GM12874 (cell line): ENCODE results near the gene RUNX1.

ENCODE experiments used
- TF ChIP-seq, protein P1 (sequence below): IDR thresholded peaks from 2 replicates; pipeline ENCODE4 v1.5.1; 2011; ENCODE audit warnings: low read depth, mild to moderate bottlenecking, control low read depth, low read length, moderate library complexity; ENCODE audit not compliant: insufficient read depth

Gene RUNX1

DNA sequence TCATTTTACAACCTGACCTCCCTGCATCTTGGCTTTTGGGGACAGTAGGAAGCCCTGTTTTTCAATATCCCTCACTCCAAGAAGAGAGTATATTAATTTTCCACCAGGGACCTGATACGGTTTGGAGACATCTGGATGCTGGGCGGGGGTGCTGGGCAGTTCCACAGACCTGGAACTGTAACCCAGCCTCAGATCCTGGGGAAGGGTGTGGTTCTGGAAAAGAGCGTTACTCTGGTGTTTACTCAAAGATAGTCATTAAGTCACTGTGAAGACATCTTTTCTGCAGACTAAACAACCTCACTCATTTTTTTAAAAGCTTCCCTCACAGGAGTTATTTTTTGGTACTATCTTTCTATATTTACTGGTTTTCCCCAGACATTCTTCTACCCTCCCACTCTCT lies 190.5 kb downstream of the RUNX1 start:
- TF ChIP-seq, protein P1, sequence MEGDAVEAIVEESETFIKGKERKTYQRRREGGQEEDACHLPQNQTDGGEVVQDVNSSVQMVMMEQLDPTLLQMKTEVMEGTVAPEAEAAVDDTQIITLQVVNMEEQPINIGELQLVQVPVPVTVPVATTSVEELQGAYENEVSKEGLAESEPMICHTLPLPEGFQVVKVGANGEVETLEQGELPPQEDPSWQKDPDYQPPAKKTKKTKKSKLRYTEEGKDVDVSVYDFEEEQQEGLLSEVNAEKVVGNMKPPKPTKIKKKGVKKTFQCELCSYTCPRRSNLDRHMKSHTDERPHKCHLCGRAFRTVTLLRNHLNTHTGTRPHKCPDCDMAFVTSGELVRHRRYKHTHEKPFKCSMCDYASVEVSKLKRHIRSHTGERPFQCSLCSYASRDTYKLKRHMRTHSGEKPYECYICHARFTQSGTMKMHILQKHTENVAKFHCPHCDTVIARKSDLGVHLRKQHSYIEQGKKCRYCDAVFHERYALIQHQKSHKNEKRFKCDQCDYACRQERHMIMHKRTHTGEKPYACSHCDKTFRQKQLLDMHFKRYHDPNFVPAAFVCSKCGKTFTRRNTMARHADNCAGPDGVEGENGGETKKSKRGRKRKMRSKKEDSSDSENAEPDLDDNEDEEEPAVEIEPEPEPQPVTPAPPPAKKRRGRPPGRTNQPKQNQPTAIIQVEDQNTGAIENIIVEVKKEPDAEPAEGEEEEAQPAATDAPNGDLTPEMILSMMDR, result no peak

DNA sequence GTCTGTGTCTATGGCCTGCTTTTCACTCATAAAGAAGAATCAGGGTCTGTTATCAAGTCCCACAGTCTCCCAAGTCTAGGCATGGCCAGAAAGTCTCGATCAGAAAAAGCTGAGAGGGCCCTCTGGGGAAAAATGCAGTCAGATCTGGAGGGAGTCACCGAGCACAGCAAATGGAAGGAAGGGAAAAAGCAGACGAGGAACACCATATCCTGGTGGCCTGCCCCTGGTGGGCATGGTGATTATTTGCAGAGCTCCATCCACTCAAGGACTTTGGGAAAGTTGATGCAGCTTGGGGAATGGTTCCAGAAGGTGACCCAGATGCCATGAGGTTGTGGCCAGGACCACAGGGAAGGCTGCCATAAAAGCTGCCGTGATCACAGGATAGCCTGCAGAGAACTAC lies 191.2 kb downstream of the RUNX1 start:
- TF ChIP-seq, protein P1, result peak; percentile 13; the same call in 1 of the 2 replicates

DNA sequence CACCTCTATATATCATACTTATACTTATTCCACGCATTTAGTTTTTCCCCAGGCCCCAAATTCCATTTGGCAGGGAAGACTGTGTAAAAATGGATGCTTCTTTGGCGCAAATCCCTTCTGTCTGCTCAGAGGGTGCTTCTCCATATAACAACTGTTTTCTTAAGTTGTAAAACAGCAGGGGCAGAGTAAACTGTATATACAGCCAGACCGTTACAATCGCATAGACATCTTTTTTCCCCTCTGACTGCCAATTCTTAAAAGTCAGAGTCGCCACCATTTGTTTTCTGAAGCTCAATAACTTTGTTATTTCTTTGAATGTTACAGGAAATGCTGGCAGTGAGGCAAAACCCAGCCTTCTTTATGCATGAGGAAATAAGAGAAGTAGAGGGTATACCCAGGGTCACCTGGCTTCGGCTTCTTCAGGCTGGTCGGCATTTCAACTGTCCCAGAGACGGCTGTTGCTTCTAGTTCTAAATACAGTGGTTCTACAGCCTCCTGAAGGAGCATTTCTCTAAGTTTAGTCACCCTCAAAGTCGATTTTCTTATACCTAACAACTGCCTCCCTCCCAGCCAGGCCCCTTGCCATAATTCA lies 191.9 kb downstream of the RUNX1 start:
- TF ChIP-seq, protein P1, result no peak

DNA sequence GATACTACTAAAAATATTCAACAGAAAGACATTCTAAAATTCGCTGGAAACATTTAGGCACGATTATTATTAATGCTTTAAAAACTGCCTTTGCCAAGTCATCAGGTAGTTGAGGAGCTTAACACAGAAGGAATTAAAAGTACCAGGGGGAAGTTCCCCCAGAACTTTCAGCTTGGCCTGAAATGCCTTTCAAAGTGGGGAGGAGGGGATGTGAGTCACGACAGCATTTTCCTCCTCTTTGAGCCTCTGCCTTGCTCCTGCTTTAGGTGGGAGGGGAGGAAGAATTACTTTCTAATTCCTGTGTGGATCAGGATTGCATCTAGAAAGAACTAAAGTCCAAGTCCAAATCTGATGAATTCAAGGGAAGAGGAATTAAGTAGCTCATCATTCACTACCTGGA lies 196.7 kb downstream of the RUNX1 start:
- TF ChIP-seq, protein P1, result no peak

DNA sequence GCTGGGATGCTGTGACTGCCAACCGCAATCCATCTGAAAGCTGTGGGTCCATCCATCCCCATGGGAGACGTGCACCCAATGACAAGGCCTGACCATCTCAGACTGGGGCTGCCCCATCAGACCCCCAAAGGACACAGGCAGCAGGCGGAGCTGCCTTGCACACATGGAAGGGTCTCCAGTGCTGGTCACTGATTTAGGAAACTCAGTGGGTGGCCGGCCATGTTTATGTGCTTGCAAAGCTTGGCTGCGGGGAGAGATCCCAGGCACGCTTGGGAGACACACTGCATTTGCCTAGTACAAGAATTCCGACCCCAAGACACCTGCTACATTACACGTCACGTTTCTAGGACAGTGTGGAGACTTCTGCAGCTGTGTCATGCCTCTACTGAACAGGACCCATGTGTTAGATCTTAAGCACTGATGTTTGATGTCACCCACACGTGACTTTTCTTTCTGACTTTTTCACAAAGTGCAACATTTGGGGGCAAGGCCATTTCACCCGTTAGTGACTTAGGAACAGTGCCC lies 198.9 kb downstream of the RUNX1 start:
- TF ChIP-seq, protein P1, result no peak

DNA sequence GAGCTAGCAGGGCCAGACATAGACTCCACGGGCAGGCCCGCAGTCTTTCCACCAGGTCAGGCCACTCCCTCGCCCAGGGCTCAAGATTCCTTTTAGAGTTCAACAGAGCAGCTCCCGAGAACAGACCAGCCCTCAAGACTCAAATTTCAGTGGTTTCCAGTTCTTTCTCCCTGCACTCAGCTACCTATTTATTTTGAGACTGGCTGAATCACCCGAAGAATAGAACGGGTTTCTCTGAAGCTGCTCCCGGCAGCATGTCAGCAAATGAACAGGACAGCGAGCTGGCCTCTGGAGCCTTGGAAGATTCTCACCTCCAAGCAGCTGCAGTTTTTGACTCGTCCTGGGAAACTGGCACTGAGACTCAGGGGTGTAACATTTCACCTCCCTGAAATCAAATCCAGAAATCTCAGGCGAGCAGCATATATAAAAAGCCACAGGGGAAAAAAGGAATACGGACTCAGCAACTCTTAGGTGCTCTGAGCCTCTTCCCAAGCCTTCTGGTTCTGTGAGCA lies 202.4 kb downstream of the RUNX1 start:
- TF ChIP-seq, protein P1, result no peak

DNA sequence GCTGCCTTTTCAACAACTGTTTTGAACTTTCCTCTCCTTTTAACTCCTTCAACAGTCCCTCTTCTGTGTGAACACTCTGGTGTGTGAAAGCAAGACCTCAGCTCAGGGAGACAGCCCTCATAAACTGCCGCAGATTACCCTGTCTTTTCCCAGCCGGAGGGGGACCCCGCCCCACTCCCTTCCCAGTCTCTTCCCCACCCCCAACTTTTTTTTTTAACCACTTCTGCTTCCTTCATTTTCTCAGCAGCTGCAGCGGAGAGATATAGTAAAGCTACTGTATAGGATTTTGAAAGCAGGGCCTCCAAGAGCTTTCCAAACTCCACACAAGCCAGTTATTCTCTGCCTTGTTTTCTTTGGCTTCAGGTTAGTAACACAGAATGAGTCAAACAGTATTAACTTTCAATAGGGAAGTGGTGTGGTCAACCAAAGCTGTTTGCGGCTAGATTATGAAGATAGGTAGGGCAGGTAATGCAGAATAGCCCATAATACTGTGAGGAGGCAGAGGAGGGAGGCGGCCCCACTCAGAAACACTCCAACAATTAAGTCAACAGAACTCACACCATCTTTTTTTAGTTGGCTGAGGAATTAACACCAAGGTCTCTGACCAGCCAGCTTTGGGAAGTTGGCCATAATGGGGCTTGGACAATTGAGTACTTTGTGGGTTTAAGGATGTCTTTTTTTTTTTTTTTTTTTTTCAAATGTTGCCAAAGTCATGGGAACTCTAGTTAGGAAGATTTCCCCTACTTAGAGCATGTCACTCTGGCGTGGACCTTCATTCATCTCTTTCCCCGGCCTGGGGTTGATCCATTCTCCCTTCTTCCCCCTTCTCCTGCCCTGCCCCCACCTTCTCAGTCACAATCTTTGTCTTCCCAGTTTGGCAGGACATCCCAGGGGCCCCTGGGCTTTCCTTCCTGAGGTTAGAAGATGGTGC lies 203.3 kb downstream of the RUNX1 start:
- TF ChIP-seq, protein P1, result no peak
